ENCODE measurements around the gene PNMA8B.

PNMA8B gene

GRCh38 chr19:46521241-46521868 lies 25.7 kb upstream of the PNMA8B start:
- no peak for TF ChIP-seq CTCF (IDR thresholded peaks at IDR 0.05; ENCODE audit: low read depth, low read length)

GRCh38 chr19:46520616-46521015 lies 24.9 kb upstream of the PNMA8B start:
- TF ChIP-seq CTCF (IDR thresholded peaks at IDR 0.05; ENCODE audit: low read depth, low read length), result no peak
- no peak for DNase-seq (ENCODE audit: extremely low read depth, low read depth)

More at GRCh38 chr19:46521241-46521868, 25.7 kb upstream of the PNMA8B start:
- DNase-seq (ENCODE audit: extremely low read depth, low read depth), result no peak

GRCh38 chr19:46517471-46517870 lies 21.8 kb upstream of the PNMA8B start:
- TF ChIP-seq CTCF (IDR thresholded peaks at IDR 0.05; ENCODE audit: low read depth, low read length), result no peak

GRCh38 chr19:46515879-46516350 lies 20.2 kb upstream of the PNMA8B start:
- DNase-seq (ENCODE audit: extremely low read depth, low read depth), result no peak
- peak; percentile 73 for TF ChIP-seq CTCF (IDR thresholded peaks at IDR 0.05; ENCODE audit: low read depth, low read length)

More at GRCh38 chr19:46517471-46517870, 21.8 kb upstream of the PNMA8B start:
- no peak for DNase-seq (ENCODE audit: extremely low read depth, low read depth)

GRCh38 chr19:46515290-46515609 lies 19.6 kb upstream of the PNMA8B start:
- no peak for TF ChIP-seq CTCF (IDR thresholded peaks at IDR 0.05; ENCODE audit: low read depth, low read length)

GRCh38 chr19:46514589-46515289 lies 19.1 kb upstream of the PNMA8B start:
- DNase-seq (ENCODE audit: extremely low read depth, low read depth), result no peak
- TF ChIP-seq CTCF (IDR thresholded peaks at IDR 0.05; ENCODE audit: low read depth, low read length), result no peak; the same call in none of the 2 replicates

More at GRCh38 chr19:46515290-46515609, 19.6 kb upstream of the PNMA8B start:
- DNase-seq (ENCODE audit: extremely low read depth, low read depth), result no peak

All from AG09319 (cell line).